Measurements from ENCODE around the gene GSTA2. TPM values are rescaled to one million over a fixed set of nuclear protein-coding genes. Genes with fewer than 3 reads are reported as not detected.
A peak's percentile ranks its signal among the peaks of the same experiment; 100 is the strongest.
"Not testable (repeated sequence)": the region's sequence is repeated elsewhere in the genome, so short reads cannot be mapped to it uniquely, and the experiment has no call there.

GSTA2 gene
- total and polyA plus RNA-seq, 2 of the 13 experiments (the other 11 are each of a cell fraction or from before 2014, with no cell fraction given), result 0.75 to 13.7 TPM

DNA sequence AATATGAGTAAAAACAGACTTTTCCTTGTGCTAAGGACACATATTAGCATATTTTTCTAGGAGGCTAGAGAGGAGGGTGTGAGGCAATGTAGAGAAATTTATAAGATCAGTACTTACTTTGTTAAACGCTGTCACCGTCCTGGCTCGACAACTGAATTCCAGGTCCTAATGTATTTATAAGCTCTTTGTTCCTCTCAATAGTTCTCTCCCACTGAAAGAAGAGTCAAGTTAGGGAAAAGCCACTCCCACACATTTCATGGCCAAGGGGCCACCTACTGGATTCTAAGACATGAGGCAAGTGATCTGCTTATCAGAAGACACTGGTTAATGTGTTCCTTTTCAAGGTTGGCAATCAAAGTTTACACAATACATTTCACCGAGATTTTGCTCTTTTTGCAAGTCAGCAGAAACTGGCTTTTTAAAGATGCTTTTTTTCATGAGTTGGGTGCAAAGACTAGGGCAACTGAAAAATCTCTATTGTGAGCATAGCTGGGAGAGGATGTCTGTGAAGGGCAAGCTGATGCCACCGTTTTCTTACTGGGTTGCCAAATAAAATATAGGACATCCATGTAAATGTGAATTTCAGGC, 40.5 kb upstream of the GSTA2 start, which contains the start of gene GSTA1:
Gene GSTA1, minus strand, starts transcription at position 149 of the 588 bp plus-strand sequence. CDS start 4,549 bp downstream, outside the sequence.
- H2AFZ ChIP-seq (ENCODE audit: low read length); ATAC-seq; DNase-seq (ENCODE audit: low spot score); H3K9ac ChIP-seq (ENCODE audit: insufficient read depth, low read depth, low read length); H3K79me2 ChIP-seq (ENCODE audit: insufficient read depth, low read length); H3K9me3 ChIP-seq (ENCODE audit: low read length); BruUV-seq (replicated peaks); in situ Hi-C loops (cut with HindIII; ENCODE audit: extremely low pct_ligation_motif_present, low pct_unique_long_range_greater_than_20kb); H3K4me3 ChIP-seq (replicated peaks in 1 of 3; ENCODE audit: insufficient read depth in 1 of 3, low read depth in 2 of 3, low read length in 3 of 3); H4K20me1 ChIP-seq (ENCODE audit: insufficient read depth, low read length); H3K36me3 ChIP-seq (replicated peaks in 1 of 2; ENCODE audit: control insufficient read depth in 1 of 2, insufficient read depth in 2 of 2, low read length in 2 of 2); intact Hi-C loops (cut with micrococcal nuclease; ENCODE audit: unreplicated experiment); H3K4me2 ChIP-seq (ENCODE audit: low read depth, low read length); H3K27me3 ChIP-seq (ENCODE audit: control insufficient read depth in 1 of 2, insufficient read depth in 2 of 2, low read length in 2 of 2); FAIRE-seq: not testable (repeated sequence)
- ChIA-PET CTCF (ENCODE audit: low intra/inter-chr PET ratio, low total read pairs) (interaction anchor here (0.7 kb wide), 1 partner anchor 79 kb away, joined by 3 read pairs; no protein-coding TSS in a partner anchor), POLR2A (interaction anchor here (1.2 kb wide), 1 partner anchor 27 kb away, joined by 3 read pairs; no protein-coding TSS in a partner anchor)
- 73% methylated on average over 5 of the region's 5 CpGs for WGBS (ENCODE audit: low lambda C conversion rate)
- Histone ChIP-seq H3K4me1 (ENCODE audit: insufficient read depth, low read length) (peaks cover 42% of the 10 kb centered on the region), H3K27ac (ENCODE audit: extremely low read length, insufficient read depth, low read length) (peak within 1 kb of the TSS; percentile 2)
- peak; percentile 94 to 97 for TF ChIP-seq MAFK (conservative IDR thresholded peaks at IDR 0.05 in 1 of 2, IDR thresholded peaks at IDR 0.05 in 1 of 2; ENCODE audit: low read length in 2 of 2)
- TF ChIP-seq MAFF (IDR thresholded peaks at IDR 0.05; ENCODE audit: low read depth, low read length), result peak; percentile 96

DNA sequence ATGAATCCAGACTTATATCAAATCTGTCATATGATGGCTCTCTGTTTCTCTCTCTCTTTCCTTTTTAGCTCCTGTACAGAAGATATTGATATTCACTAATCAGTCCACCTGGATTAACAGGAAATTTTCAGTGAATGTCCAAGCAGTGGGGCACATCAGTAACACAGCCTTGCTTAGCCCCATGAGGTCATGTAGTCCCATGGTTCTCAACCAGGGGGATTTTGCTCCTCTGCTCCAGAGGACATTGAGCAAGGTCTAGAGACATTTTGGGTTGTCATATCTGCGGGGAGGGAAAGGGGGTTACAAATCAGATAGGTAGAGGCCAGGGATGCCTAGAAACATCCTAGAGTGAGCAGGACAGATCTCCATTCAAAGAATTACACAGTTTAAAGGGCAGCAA, 39.5 kb upstream of the GSTA2 start:
- FAIRE-seq, result no peak
- H3K4me2 ChIP-seq (ENCODE audit: low read depth, low read length), result no peak overlapping the region
- CTCF ChIA-PET (ENCODE audit: low intra/inter-chr PET ratio, low total read pairs), result no interaction called here

More for the DNA sequence above, 39.5 kb upstream of the GSTA2 start:
- Histone ChIP-seq H3K9ac (ENCODE audit: insufficient read depth, low read depth, low read length) (no peak overlapping the region), H3K9me3 (ENCODE audit: low read length) (no peaks in the 10 kb centered on the region), H2AFZ (ENCODE audit: low read length) (no peak overlapping the region), H3K4me1 (ENCODE audit: insufficient read depth, low read length) (peaks cover 42% of the 10 kb centered on the region), H3K27me3 (ENCODE audit: control insufficient read depth in 1 of 2, insufficient read depth in 2 of 2, low read length in 2 of 2) (no peaks in the 10 kb centered on the region), H3K4me3 (replicated peaks in 1 of 3; ENCODE audit: insufficient read depth in 1 of 3, low read depth in 2 of 3, low read length in 3 of 3) (no peak overlapping the region), H3K36me3 (replicated peaks in 1 of 2; ENCODE audit: control insufficient read depth in 1 of 2, insufficient read depth in 2 of 2, low read length in 2 of 2) (no peaks in the 10 kb centered on the region), H3K79me2 (ENCODE audit: insufficient read depth, low read length) (no peaks in the 10 kb centered on the region), H4K20me1 (ENCODE audit: insufficient read depth, low read length) (no peaks in the 10 kb centered on the region), H3K27ac (ENCODE audit: extremely low read length, insufficient read depth, low read length) (peak overlapping the region; percentile 2)
- intact Hi-C loops (cut with micrococcal nuclease; ENCODE audit: unreplicated experiment), result no loop called here
- DNase-seq (ENCODE audit: low spot score) (no peak), ATAC-seq (peak; percentile 54)
- TF ChIP-seq ZNF550 (CRISPR knock-in tag; IDR thresholded peaks at IDR 0.05; ENCODE audit: borderline replicate concordance), result no peak
- no peak for TF ChIP-seq KAT2B (IDR thresholded peaks at IDR 0.05; ENCODE audit: borderline replicate concordance, low read depth, low read length)
- no peak for TF ChIP-seq EHMT2 (IDR thresholded peaks at IDR 0.05; ENCODE audit: borderline replicate concordance, low read depth, low read length)
- no peak for TF ChIP-seq ZSCAN21 (CRISPR knock-in tag; IDR thresholded peaks at IDR 0.05; ENCODE audit: borderline replicate concordance)
- TF ChIP-seq POGZ (CRISPR knock-in tag; IDR thresholded peaks at IDR 0.05), result no peak
- no peak for TF ChIP-seq CHCHD3 (CRISPR knock-in tag; IDR thresholded peaks at IDR 0.05)
- no peak for TF ChIP-seq ZNF850 (CRISPR knock-in tag; conservative IDR thresholded peaks at IDR 0.05)
- BruUV-seq (replicated peaks), result no TSS peak
- in situ Hi-C loops (cut with HindIII; ENCODE audit: extremely low pct_ligation_motif_present, low pct_unique_long_range_greater_than_20kb), result no loop called here
- POLR2A ChIA-PET, result no interaction called here
- WGBS (ENCODE audit: low lambda C conversion rate), result 73% methylated on average over 1 of the region's 1 CpG
